ENCODE results near the gene AFG1L.
"Not testable (repeated sequence)": the region's sequence is repeated elsewhere in the genome, so short reads cannot be mapped to it uniquely, and the experiment has no call there.

AFG1L gene

DNA sequence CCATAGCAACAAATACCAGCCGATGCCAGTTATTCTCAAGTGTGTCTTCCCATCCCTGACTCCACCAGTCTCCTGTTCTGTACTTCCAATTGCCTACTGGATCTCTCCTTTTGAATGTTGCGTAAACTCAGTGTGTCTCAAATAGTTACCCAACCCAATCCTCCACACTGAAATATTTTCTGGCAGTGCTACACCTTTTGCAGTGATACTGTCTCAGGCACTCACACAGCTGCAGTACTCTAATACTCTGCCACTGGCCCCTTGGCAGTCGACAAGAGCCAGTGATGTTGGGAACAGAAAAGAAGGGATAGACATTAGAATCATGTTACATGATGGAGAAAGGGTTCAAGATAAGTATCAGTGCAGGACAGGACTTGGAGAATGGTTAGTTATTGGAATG is 234.0 kb downstream of the AFG1L start:
- DNase-seq: no peak

GRCh38 chr6:108531332-108531731 is 236.5 kb downstream of the AFG1L start:
- DNase-seq: no peak

DNA sequence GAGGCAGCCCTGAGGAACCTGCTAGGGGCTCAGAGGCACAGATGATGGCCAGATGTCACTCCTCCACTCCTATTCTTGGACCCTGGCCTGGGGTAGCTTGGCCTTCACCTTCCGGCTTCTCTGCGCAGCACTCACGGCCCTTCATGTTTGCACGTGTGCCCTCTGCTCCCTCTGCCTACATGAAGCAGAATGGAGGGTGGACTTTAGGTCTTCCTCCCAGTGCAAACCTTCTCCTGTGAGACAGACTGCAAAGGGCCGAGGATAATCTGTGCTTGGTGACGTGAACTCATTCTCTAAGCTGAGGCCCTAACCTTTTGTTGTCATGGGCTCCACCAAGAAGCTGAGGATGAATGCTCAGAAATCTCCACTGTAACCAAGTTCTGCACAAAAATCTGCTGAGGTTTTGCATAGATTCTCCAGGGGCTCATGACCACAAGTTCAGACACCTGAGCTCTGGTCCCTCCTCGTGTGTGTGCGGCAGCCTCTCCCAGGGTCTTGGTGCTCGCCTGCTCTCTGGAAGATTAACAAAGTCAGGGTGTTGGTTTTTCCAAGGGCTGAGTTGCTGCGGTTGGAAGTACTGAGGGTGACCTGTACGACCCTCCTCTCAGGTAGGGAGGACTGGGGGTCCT is 240.4 kb downstream of the AFG1L start:
- DNase-seq: no peak

GRCh38 chr6:108535920-108536535 is 241.2 kb downstream of the AFG1L start:
- not testable (repeated sequence) for DNase-seq

GRCh38 chr6:108541843-108542759 is 247.2 kb downstream of the AFG1L start:
- DNase-seq: peak; percentile 59

- DNase-seq: no peak
These were observed 248.5 kb downstream of the AFG1L start for GRCh38 chr6:108543175-108543940.

GRCh38 chr6:108544606-108545005 is 249.8 kb downstream of the AFG1L start:
- DNase-seq: no peak

- DNase-seq: no peak
These were observed 251.5 kb downstream of the AFG1L start for GRCh38 chr6:108546079-108547049.

GRCh38 chr6:108549241-108549640 is 254.4 kb downstream of the AFG1L start:
- DNase-seq: no peak

DNA sequence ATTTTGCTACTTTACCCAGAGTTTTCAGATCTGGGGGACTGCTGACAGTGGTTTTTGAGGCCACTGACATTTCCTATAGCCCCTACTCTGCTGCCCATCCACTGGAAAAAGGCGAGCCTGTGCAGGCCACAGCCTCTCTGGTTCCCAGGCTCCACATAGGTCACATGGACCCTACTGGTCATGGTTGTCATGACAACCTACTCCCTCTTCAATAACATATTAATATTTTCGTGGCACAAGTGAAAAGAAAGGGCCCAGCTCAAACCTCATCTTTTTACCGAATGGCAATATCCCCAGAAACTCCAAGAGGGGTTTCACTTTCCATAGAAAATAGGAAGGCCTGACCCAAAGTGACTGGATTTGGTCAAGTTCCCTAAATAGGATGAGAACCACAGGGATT is 254.9 kb downstream of the AFG1L start:
- DNase-seq: no peak

- no peak for DNase-seq
These were observed 255.4 kb downstream of the AFG1L start for GRCh38 chr6:108550256-108550655.

- DNase-seq: no peak
These were observed 260.7 kb downstream of the AFG1L start for GRCh38 chr6:108555399-108556052.

- no peak for DNase-seq
These were observed 261.4 kb downstream of the AFG1L start for GRCh38 chr6:108556250-108556649.

GRCh38 chr6:108556866-108557493 is 262.1 kb downstream of the AFG1L start:
- no peak for DNase-seq

- peak; percentile 78 for DNase-seq
These were observed 262.9 kb downstream of the AFG1L start for GRCh38 chr6:108557494-108558371.

GRCh38 chr6:108558372-108559096 is 263.7 kb downstream of the AFG1L start:
- peak; percentile 97 for DNase-seq

DNA sequence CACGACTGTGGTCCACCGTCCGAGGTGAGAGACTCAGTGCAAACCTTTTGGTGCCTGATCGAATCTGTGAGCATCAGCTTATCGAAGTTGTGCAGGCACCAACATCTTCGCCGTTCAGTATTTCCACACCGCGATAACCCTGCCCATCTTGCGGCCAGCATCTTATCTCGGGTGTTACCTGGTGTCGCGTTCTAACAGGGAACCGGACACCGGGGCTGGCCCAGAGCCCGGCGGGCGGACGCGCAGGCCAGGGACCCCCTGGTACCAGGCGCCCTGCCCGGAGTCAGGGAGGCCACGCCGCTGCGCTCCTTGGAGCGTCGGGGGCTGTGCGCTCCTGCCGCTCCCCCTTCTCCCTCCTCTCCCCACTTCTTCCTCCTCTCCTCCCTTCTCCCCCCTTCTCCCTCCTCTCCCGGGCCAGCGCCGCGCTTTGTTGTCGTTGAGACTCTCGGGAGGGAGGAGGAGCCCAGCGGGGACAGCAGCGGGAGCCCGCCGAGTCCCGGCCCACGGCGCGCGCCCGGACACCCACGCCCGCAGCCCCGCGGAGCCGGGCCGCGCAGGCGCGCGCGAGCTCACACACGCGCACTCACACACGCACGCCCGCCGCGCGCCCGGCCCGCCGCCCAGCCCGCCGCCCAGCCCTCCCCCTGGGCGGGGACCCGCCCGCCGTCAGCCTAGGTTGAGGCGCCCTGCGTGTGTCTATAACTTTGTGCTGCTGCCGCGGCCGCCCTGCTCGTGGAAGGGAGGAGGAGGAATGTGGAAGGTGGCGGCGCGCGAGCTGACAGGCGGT is 264.4 kb downstream of the AFG1L start:
- DNase-seq: peak; percentile 74

- DNase-seq: peak; percentile 37
These were observed 265.1 kb downstream of the AFG1L start for GRCh38 chr6:108559884-108560462.

All from DMS 273 treated with DMSO at 0.1 percent for 48 hours (cell line).